ENCODE data around the gene FCAMR.
A peak's percentile ranks its signal among the peaks of the same experiment; 100 is the strongest.

The FCAMR gene

DNA sequence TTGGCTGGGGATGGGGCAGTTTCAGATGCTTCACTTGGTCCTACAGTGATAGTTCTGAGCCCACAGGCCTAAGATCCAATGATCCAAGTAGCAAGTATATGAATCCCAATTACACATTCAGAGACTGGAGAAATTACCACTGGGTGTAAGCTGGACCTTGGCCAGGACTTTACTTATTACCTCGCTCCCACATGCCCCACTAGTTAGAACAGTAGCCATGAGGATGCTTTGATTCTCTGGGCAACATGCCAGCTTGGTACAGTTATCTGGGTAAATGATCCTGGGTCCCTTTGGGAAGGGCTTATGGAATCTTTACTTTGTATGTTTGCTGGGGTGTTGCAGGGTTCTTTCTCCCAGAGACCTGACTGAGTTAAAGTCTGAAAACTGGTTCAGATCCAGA lies 5.0 kb upstream of the FCAMR start:
- Histone ChIP-seq H2AFZ (ENCODE audit: low read depth, low read length) (no peak overlapping the region), H3K4me3 (ENCODE audit: low read length) (no peak overlapping the region), H3K9me3 (ENCODE audit: insufficient read depth, low read length) (no peaks in the 10 kb centered on the region), H3K4me1 (ENCODE audit: low read length) (peaks cover 70% of the 10 kb centered on the region), H3K36me3 (replicated peaks; ENCODE audit: low read depth, low read length) (no peaks in the 10 kb centered on the region), H3K9ac (ENCODE audit: low read length) (no peak overlapping the region), H3K27me3 (ENCODE audit: low read depth, low read length) (no peaks in the 10 kb centered on the region), H4K20me1 (ENCODE audit: insufficient read depth, low read length) (no peaks in the 10 kb centered on the region), H3K27ac (ENCODE audit: low read length) (no peak overlapping the region), H3K79me2 (ENCODE audit: low read length) (no peaks in the 10 kb centered on the region), H3K4me2 (ENCODE audit: low read length) (no peak overlapping the region)
- TF ChIP-seq EZH2phosphoT487 (IDR thresholded peaks at IDR 0.05; ENCODE audit: low read depth) (no peak), CTCF (IDR thresholded peaks at IDR 0.05; ENCODE audit: low read depth, low read length) (no peak)

DNA sequence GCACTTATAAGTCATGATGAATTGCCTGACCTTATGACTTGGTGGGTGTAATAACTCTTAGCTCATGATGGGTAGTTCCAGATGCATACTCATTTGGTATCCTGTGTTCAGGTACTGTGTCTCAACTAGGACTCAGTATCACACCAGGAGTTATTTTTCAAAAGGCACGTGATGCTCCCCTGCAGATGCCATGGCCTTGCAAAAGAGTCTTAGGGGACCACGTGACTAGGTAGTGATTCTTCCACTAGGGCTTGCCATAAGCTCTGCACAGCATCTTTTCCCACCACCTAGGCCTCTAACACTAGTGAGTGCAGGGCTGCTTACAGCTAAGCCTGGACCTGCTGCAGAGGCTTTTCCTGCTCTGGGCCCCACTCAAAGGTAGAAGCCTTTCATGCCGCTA lies 3.9 kb upstream of the FCAMR start:
- H2AFZ ChIP-seq (ENCODE audit: low read depth, low read length), result no peak overlapping the region
- TF ChIP-seq EZH2phosphoT487 (IDR thresholded peaks at IDR 0.05; ENCODE audit: low read depth) (no peak), CTCF (IDR thresholded peaks at IDR 0.05; ENCODE audit: low read depth, low read length) (no peak)
- no peaks in the 10 kb centered on the region for H3K27me3 ChIP-seq (ENCODE audit: low read depth, low read length)

GRCh38 chr1:206972728-206973127 lies 2.5 kb upstream of the FCAMR start:
- Histone ChIP-seq H3K36me3 (replicated peaks; ENCODE audit: low read depth, low read length) (no peaks in the 10 kb centered on the region), H2AFZ (ENCODE audit: low read depth, low read length) (no peak overlapping the region), H4K20me1 (ENCODE audit: insufficient read depth, low read length) (no peaks in the 10 kb centered on the region), H3K79me2 (ENCODE audit: low read length) (no peaks in the 10 kb centered on the region), H3K4me1 (ENCODE audit: low read length) (peaks cover 71% of the 10 kb centered on the region), H3K4me3 (ENCODE audit: low read length) (no peak overlapping the region), H3K9ac (ENCODE audit: low read length) (0 out of 2 replicates have a peak overlapping the region, but pooled peaks have one; percentile 8), H3K4me2 (ENCODE audit: low read length) (no peak overlapping the region), H3K9me3 (ENCODE audit: insufficient read depth, low read length) (no peaks in the 10 kb centered on the region), H3K27ac (ENCODE audit: low read length) (peak overlapping the region; percentile 95; the same call in 1 of the 2 replicates), H3K27me3 (ENCODE audit: low read depth, low read length) (no peaks in the 10 kb centered on the region)
- TF ChIP-seq CTCF (IDR thresholded peaks at IDR 0.05; ENCODE audit: low read depth, low read length) (no peak), EZH2phosphoT487 (IDR thresholded peaks at IDR 0.05; ENCODE audit: low read depth) (no peak)

More for the DNA sequence above, 3.9 kb upstream of the FCAMR start:
- Histone ChIP-seq H3K4me3 (ENCODE audit: low read length) (no peak overlapping the region), H3K9ac (ENCODE audit: low read length) (no peak overlapping the region), H4K20me1 (ENCODE audit: insufficient read depth, low read length) (no peaks in the 10 kb centered on the region), H3K4me2 (ENCODE audit: low read length) (0 out of 2 replicates have a peak overlapping the region, but pooled peaks have one; percentile 11), H3K36me3 (replicated peaks; ENCODE audit: low read depth, low read length) (no peaks in the 10 kb centered on the region), H3K4me1 (ENCODE audit: low read length) (peaks cover 70% of the 10 kb centered on the region), H3K79me2 (ENCODE audit: low read length) (no peaks in the 10 kb centered on the region), H3K9me3 (ENCODE audit: insufficient read depth, low read length) (no peaks in the 10 kb centered on the region), H3K27ac (ENCODE audit: low read length) (no peak overlapping the region)

GRCh38 chr1:206971029-206971655 lies 882 bp upstream of the FCAMR start:
- H3K27me3 ChIP-seq (ENCODE audit: low read depth, low read length), result no peaks in the 10 kb centered on the region
- H3K4me3 ChIP-seq (ENCODE audit: low read length), result peak overlapping the region; percentile 54
- no peaks in the 10 kb centered on the region for H3K9me3 ChIP-seq (ENCODE audit: insufficient read depth, low read length)
- no peaks in the 10 kb centered on the region for H3K36me3 ChIP-seq (replicated peaks; ENCODE audit: low read depth, low read length)
- peak overlapping the region; percentile 70 for H3K9ac ChIP-seq (ENCODE audit: low read length)
- TF ChIP-seq EZH2phosphoT487 (IDR thresholded peaks at IDR 0.05; ENCODE audit: low read depth) (no peak), CTCF (IDR thresholded peaks at IDR 0.05; ENCODE audit: low read depth, low read length) (no peak)
- H3K27ac ChIP-seq (ENCODE audit: low read length), result peak overlapping the region; percentile 95
- no peak overlapping the region for H2AFZ ChIP-seq (ENCODE audit: low read depth, low read length)
- no peaks in the 10 kb centered on the region for H4K20me1 ChIP-seq (ENCODE audit: insufficient read depth, low read length)
- H3K4me1 ChIP-seq (ENCODE audit: low read length), result peaks cover 87% of the 10 kb centered on the region
- peak overlapping the region; percentile 88 for H3K4me2 ChIP-seq (ENCODE audit: low read length)
- H3K79me2 ChIP-seq (ENCODE audit: low read length), result no peaks in the 10 kb centered on the region
